ENCODE results near the gene XRCC4.

DNA sequence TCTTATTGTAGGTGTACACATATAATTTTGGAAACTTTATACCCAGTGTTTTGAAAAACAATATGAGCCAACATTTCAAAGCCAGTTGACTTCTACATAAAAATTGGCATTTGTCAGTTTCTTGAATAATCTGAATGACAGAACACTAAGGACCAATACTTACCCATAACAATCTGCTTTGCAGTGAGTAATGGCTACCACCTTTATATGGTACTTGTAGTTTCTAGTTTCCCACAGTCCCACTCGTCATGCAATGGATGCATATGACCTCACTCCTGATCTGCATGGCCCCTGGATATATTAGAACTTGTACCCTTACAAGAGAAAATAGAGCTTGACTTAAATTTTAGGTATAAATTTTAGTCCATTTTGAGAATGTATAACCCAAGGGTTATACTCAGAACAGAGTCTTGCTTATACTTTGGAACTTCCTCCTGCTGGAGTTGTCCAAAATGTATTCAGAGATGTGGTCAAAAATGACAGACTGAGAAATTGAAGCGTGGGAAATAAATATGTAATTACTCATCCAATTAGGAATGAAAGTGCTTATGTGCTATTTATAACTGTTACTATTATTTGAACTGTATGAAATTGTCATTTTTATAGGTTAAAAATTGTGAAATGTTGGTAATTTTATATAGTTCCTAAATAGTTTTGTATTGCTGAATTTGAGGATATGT lies 19.5 kb downstream of the XRCC4 start:
- TF ChIP-seq, protein P1, sequence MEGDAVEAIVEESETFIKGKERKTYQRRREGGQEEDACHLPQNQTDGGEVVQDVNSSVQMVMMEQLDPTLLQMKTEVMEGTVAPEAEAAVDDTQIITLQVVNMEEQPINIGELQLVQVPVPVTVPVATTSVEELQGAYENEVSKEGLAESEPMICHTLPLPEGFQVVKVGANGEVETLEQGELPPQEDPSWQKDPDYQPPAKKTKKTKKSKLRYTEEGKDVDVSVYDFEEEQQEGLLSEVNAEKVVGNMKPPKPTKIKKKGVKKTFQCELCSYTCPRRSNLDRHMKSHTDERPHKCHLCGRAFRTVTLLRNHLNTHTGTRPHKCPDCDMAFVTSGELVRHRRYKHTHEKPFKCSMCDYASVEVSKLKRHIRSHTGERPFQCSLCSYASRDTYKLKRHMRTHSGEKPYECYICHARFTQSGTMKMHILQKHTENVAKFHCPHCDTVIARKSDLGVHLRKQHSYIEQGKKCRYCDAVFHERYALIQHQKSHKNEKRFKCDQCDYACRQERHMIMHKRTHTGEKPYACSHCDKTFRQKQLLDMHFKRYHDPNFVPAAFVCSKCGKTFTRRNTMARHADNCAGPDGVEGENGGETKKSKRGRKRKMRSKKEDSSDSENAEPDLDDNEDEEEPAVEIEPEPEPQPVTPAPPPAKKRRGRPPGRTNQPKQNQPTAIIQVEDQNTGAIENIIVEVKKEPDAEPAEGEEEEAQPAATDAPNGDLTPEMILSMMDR (IDR thresholded peaks at IDR 0.05; ENCODE audit: control extremely low read depth in 1 of 3, insufficient read depth in 1 of 3, low read depth in 1 of 3, low read length in 3 of 3): no peak
- TF ChIP-seq BCL11A (IDR thresholded peaks at IDR 0.05; ENCODE audit: low read depth in 2 of 2, low read length in 2 of 2): no peak
- no peak for TF ChIP-seq EGR1 (IDR thresholded peaks at IDR 0.05; ENCODE audit: borderline replicate concordance, low read depth, low read length)
- TF ChIP-seq BRCA1 (IDR thresholded peaks at IDR 0.05; ENCODE audit: low read depth, low read length): no peak
- TF ChIP-seq CBX5 (IDR thresholded peaks at IDR 0.05; ENCODE audit: low read depth, low read length): no peak
- TF ChIP-seq CHD2 (IDR thresholded peaks at IDR 0.05; ENCODE audit: low read length): no peak
- TF ChIP-seq, protein P2, sequence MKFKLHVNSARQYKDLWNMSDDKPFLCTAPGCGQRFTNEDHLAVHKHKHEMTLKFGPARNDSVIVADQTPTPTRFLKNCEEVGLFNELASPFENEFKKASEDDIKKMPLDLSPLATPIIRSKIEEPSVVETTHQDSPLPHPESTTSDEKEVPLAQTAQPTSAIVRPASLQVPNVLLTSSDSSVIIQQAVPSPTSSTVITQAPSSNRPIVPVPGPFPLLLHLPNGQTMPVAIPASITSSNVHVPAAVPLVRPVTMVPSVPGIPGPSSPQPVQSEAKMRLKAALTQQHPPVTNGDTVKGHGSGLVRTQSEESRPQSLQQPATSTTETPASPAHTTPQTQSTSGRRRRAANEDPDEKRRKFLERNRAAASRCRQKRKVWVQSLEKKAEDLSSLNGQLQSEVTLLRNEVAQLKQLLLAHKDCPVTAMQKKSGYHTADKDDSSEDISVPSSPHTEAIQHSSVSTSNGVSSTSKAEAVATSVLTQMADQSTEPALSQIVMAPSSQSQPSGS (IDR thresholded peaks at IDR 0.05; ENCODE audit: low read length): no peak
- TF ChIP-seq EP300 (IDR thresholded peaks at IDR 0.05; ENCODE audit: borderline replicate concordance in 1 of 2, low read depth in 2 of 2, low read length in 2 of 2): no peak
